SK-N-SH (cell line): Measurements from ENCODE around the gene PTPN20. TPM values are rescaled to one million over a fixed set of nuclear protein-coding genes. Genes with fewer than 3 reads are reported as not detected.

Experiments
- CTCF ChIA-PET: fragments of 300-600, 350-600 bp; formaldehyde crosslinking; extraction: SDS; loops from one replicate; lab custom pipeline; 2021; lab: Yijun Ruan, JAX
- POLR2A ChIA-PET: fragments of 350-600 bp; sonication (Branson Sonifier 250); formaldehyde crosslinking; extraction: SDS; loops from one replicate; lab custom pipeline; 2020; ENCODE audit warnings: antibody characterized with exemption, inconsistent platforms; lab: Yijun Ruan, JAX
- DNase-seq: peaks from one replicate; pipeline ENCODE4 v3.0.0; 2012
- H2AFZ ChIP-seq: fragments of 200-600 bp; sonication (generic); 2 replicates; pipeline ENCODE4 v1.8.1; 2016; ENCODE audit warnings: antibody characterized with exemption, mild to moderate bottlenecking, low read depth
- H3F3A ChIP-seq: fragments of 200-600 bp; sonication (generic); replicated peaks from 2 replicates; pipeline ENCODE3; 2016; ENCODE audit warnings: antibody characterized with exemption, mild to moderate bottlenecking; ENCODE audit not compliant: insufficient read depth
- H3K27ac ChIP-seq, 2 experiments: fragments of 200-500 bp in 1 of 2; fragments of 200-600 bp in 1 of 2; sonication (Bioruptor generic) in 1 of 2; sonication (generic), shearing (Covaris generic) in 1 of 2; 2 replicates each; pipeline versions ENCODE4 v1.5.1 to v1.6.1; 2014 to 2016; ENCODE audit warnings: low read depth in 2 of 2, inconsistent platforms in 1 of 2, low read length in 1 of 2, mild to moderate bottlenecking in 1 of 2, mixed read lengths in 1 of 2
- H3K27me3 ChIP-seq: fragments of 200-600 bp; sonication (generic), shearing (Covaris generic); 2 replicates; pipeline ENCODE4 v1.6.1; 2016; ENCODE audit warnings: mixed run types; ENCODE audit not compliant: insufficient read depth
- H3K36me3 ChIP-seq, 2 experiments: fragments of 200-500 bp in 1 of 2; fragments of 200-600 bp in 1 of 2; sonication (Bioruptor generic) in 1 of 2; sonication (generic) in 1 of 2; replicated peaks in 1 of 2; 2 replicates each; pipeline versions ENCODE3 to v1.5.1; 2014 to 2016; ENCODE audit warnings: low read length in 1 of 2, mild to moderate bottlenecking in 1 of 2; ENCODE audit not compliant: insufficient read depth in 2 of 2, control insufficient read depth in 1 of 2
- H3K4me1 ChIP-seq, 2 experiments: fragments of 200-500 bp in 1 of 2; fragments of 200-600 bp in 1 of 2; sonication (Bioruptor generic) in 1 of 2; sonication (generic), shearing (Covaris generic) in 1 of 2; 2 replicates each; pipeline versions ENCODE4 v1.5.1 to v1.6.1; 2014 to 2016; ENCODE audit warnings: low read depth in 1 of 2, low read length in 1 of 2, mixed run types in 1 of 2; ENCODE audit not compliant: insufficient read depth in 2 of 2, control insufficient read depth in 1 of 2
- H3K4me2 ChIP-seq: fragments of 200-600 bp; sonication (generic), shearing (Covaris generic); 2 replicates; pipeline ENCODE4 v1.6.1; 2017; ENCODE audit warnings: mixed run types
- H3K4me3 ChIP-seq, 2 experiments: fragments of 200-500 bp in 1 of 2; fragments of 200-600 bp in 1 of 2; sonication (Bioruptor generic) in 1 of 2; sonication (generic), shearing (Covaris generic) in 1 of 2; 2 replicates each; pipeline versions ENCODE4 v1.5.1 to v1.8.1; 2014 to 2016; ENCODE audit warnings: low read depth in 2 of 2, inconsistent platforms in 1 of 2, low read length in 1 of 2, mild to moderate bottlenecking in 1 of 2, mixed read lengths in 1 of 2, moderate library complexity in 1 of 2
- H3K79me2 ChIP-seq: fragments of 200-600 bp; sonication (generic); 2 replicates; pipeline ENCODE4 v1.8.1; 2017; ENCODE audit warnings: mild to moderate bottlenecking; ENCODE audit not compliant: insufficient read depth
- H3K9ac ChIP-seq: fragments of 200-600 bp; sonication (generic); 2 replicates; pipeline ENCODE4 v1.6.1; 2017; ENCODE audit warnings: mixed run types
- H3K9me2 ChIP-seq: fragments of 200-600 bp; sonication (generic); 2 replicates; pipeline ENCODE4 v1.6.1; 2017; ENCODE audit warnings: mixed run types
- H3K9me3 ChIP-seq: fragments of 200-600 bp; sonication (generic); 2 replicates; pipeline ENCODE4 v1.6.1; 2017; ENCODE audit warnings: mixed run types, mild to moderate bottlenecking, moderate library complexity
- H4K20me1 ChIP-seq: fragments of 200-600 bp; sonication (generic); 2 replicates; pipeline ENCODE4 v1.6.1; 2017; ENCODE audit warnings: mild to moderate bottlenecking, mixed run types; ENCODE audit not compliant: insufficient read depth
- FOSL2 ChIP-seq: IDR thresholded peaks from 2 replicates; pipeline ENCODE4 v1.4.0; 2012; ENCODE audit warnings: low read depth, mild to moderate bottlenecking, moderate library complexity, borderline replicate concordance
- FOXJ3 ChIP-seq: sonication (generic); formaldehyde crosslinking; IDR thresholded peaks from 2 replicates; pipeline ENCODE4 v1.5.1; 2020; ENCODE audit warnings: mild to moderate bottlenecking, missing genetic modification reagents
- GABPA ChIP-seq: IDR thresholded peaks from 2 replicates; pipeline ENCODE4 v1.4.0; 2012; ENCODE audit warnings: low read depth, mild to moderate bottlenecking
- JUND ChIP-seq: IDR thresholded peaks from 2 replicates; pipeline ENCODE4 v1.4.0; 2012
- MEF2A ChIP-seq: IDR thresholded peaks from 2 replicates; pipeline ENCODE4 v1.4.0; 2012; ENCODE audit warnings: low read depth, borderline replicate concordance
- MXI1 ChIP-seq: IDR thresholded peaks from 2 replicates; pipeline ENCODE4 v1.6.1; 2012; ENCODE audit warnings: mild to moderate bottlenecking, low read depth, low read length, improper control_type of control experiment
- NFIC ChIP-seq: IDR thresholded peaks from 2 replicates; pipeline ENCODE4 v1.4.0; 2012; ENCODE audit warnings: borderline replicate concordance
- PBX3 ChIP-seq: IDR thresholded peaks from 2 replicates; pipeline ENCODE4; 2012
- POLR2AphosphoS5 ChIP-seq: IDR thresholded peaks from 2 replicates; pipeline ENCODE4 v1.6.1; 2012; ENCODE audit warnings: low read depth, low read length
- RAD21 ChIP-seq: IDR thresholded peaks from 2 replicates; pipeline ENCODE4 v1.6.1; 2012; ENCODE audit warnings: mild to moderate bottlenecking, low read length
- RCOR1 ChIP-seq: fragments of 150-350 bp; IDR thresholded peaks from 2 replicates; pipeline ENCODE4 v1.6.1; 2017; ENCODE audit warnings: antibody characterized with exemption, low read length
- REST ChIP-seq: IDR thresholded peaks from 2 replicates; pipeline ENCODE4 v1.6.1; 2012; ENCODE audit warnings: mild to moderate bottlenecking, low read depth, low read length, moderate library complexity
- RFX5 ChIP-seq: IDR thresholded peaks from 2 replicates; pipeline ENCODE4 v1.6.1; 2012; ENCODE audit warnings: mild to moderate bottlenecking, improper control_type of control experiment, low read length
- RXRA ChIP-seq: IDR thresholded peaks from 2 replicates; pipeline ENCODE4 v1.4.0; 2012; ENCODE audit warnings: low read depth, mild to moderate bottlenecking, borderline replicate concordance
- SIN3A ChIP-seq: IDR thresholded peaks from 2 replicates; pipeline ENCODE4 v1.6.1; 2012; ENCODE audit warnings: low read depth, mild to moderate bottlenecking, low read length, moderate library complexity, borderline replicate concordance
- USF1 ChIP-seq: IDR thresholded peaks from 2 replicates; pipeline ENCODE4 v1.4.0; 2012; ENCODE audit warnings: low read depth, borderline replicate concordance
- YY1 ChIP-seq: IDR thresholded peaks from 2 replicates; pipeline ENCODE4 v1.4.0; 2012; ENCODE audit warnings: low read depth, mild to moderate bottlenecking
- WGBS: methylation state at CpG from one replicate; pipeline ENCODE4 v1.1.6; 2017; ENCODE audit warnings: low lambda C conversion rate; 5-methylcytosine and 5-hydroxymethylcytosine counted together
- polyA plus RNA-seq, 3 experiments: library from polyadenylated mRNA; depleted of rRNA; stranded (reverse); fragments of >200 nt; gene quantifications; 2 replicates each; pipeline ENCODE4 v1.2.3, GENCODE V29; 2012
- TF ChIP-seq, protein P1 (sequence below): fragments of 200-600 bp; sonication (generic); IDR thresholded peaks from 2 replicates; pipeline ENCODE4 v1.6.1; 2017; ENCODE audit warnings: antibody characterized with exemption, mild to moderate bottlenecking, moderate library complexity
- TF ChIP-seq, protein P2 (sequence below): IDR thresholded peaks from 2 replicates; pipeline ENCODE4 v1.4.0; 2012; ENCODE audit warnings: low read depth, borderline replicate concordance

Gene PTPN20
- polyA plus RNA-seq, 1 of the 3 experiments (the other 2 are of a cell fraction) = 0.36 TPM

DNA sequence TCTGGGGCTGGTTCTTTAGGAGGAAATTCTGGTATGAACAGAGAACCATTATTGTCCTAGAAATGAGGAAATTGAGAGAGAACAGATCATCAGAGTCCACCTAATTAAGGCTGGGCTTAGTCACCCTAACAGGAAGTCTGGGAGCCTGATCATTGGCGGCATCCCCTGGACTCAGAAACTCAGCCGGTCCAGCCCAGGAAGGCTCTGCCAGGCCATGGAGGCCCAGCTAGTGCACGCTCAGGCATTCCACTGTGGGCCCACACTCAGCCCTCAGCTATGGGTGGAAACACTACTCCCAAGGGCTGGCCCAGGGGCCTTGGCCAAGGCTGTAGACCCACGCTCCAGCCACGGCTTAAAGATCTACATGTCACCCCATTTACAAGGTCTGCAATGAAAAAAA lies 109.2 kb downstream of the PTPN20 start:
- Histone ChIP-seq H3K27ac (no peak overlapping the region; a peak in 1 of 4 replicates), H3K36me3 (no peaks in the 10 kb centered on the region), H3K9ac (no peak overlapping the region), H3K4me3 (no peak overlapping the region), H3K4me2 (no peak overlapping the region), H3K79me2 (no peaks in the 10 kb centered on the region), H3K4me1 (peaks cover 0 to 31% of the 10 kb centered on the region in 2 experiments; a peak in 1 of 4 replicates), H3K9me2 (no peaks in the 10 kb centered on the region), H2AFZ (peak overlapping the region; percentile 63; the same call in 1 of the 2 replicates), H4K20me1 (no peaks in the 10 kb centered on the region), H3K27me3 (no peaks in the 10 kb centered on the region), H3K9me3 (no peaks in the 10 kb centered on the region), H3F3A (no peaks in the 10 kb centered on the region)
- DNase-seq = no peak
- 47% methylated on average over 4 of the region's 5 CpGs for WGBS
- ChIA-PET POLR2A (no interaction called here), CTCF (interaction anchor here (1.0 to 5.9 kb wide), 2 partner anchors 291 to 320 kb away, joined by 3 to 42 read pairs; no protein-coding TSS in a partner anchor)
- TF ChIP-seq RFX5 = no peak

GRCh38 chr10:47021850-47022249 lies 110.6 kb downstream of the PTPN20 start:
- no peaks in the 10 kb centered on the region for H3K27me3 ChIP-seq
- H3K4me3 ChIP-seq = no peak overlapping the region
- TF ChIP-seq NFIC (no peak), PBX3 (no peak), YY1 (no peak), SIN3A (no peak), GABPA (no peak), POLR2AphosphoS5 (no peak), MEF2A (no peak), RAD21 (no peak), RCOR1 (no peak), FOSL2 (no peak), JUND (no peak), USF1 (no peak), RXRA (no peak), MXI1 (no peak), FOXJ3 (no peak), REST (no peak)
- TF ChIP-seq, protein P1, sequence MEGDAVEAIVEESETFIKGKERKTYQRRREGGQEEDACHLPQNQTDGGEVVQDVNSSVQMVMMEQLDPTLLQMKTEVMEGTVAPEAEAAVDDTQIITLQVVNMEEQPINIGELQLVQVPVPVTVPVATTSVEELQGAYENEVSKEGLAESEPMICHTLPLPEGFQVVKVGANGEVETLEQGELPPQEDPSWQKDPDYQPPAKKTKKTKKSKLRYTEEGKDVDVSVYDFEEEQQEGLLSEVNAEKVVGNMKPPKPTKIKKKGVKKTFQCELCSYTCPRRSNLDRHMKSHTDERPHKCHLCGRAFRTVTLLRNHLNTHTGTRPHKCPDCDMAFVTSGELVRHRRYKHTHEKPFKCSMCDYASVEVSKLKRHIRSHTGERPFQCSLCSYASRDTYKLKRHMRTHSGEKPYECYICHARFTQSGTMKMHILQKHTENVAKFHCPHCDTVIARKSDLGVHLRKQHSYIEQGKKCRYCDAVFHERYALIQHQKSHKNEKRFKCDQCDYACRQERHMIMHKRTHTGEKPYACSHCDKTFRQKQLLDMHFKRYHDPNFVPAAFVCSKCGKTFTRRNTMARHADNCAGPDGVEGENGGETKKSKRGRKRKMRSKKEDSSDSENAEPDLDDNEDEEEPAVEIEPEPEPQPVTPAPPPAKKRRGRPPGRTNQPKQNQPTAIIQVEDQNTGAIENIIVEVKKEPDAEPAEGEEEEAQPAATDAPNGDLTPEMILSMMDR = no peak; the same call in 1 of the 2 replicates
- TF ChIP-seq, protein P2, sequence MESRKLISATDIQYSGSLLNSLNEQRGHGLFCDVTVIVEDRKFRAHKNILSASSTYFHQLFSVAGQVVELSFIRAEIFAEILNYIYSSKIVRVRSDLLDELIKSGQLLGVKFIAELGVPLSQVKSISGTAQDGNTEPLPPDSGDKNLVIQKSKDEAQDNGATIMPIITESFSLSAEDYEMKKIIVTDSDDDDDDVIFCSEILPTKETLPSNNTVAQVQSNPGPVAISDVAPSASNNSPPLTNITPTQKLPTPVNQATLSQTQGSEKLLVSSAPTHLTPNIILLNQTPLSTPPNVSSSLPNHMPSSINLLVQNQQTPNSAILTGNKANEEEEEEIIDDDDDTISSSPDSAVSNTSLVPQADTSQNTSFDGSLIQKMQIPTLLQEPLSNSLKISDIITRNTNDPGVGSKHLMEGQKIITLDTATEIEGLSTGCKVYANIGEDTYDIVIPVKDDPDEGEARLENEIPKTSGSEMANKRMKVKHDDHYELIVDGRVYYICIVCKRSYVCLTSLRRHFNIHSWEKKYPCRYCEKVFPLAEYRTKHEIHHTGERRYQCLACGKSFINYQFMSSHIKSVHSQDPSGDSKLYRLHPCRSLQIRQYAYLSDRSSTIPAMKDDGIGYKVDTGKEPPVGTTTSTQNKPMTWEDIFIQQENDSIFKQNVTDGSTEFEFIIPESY = no peak
- H3K9me3 ChIP-seq = no peaks in the 10 kb centered on the region
- WGBS = 61% methylated on average over 5 of the region's 6 CpGs
- H2AFZ ChIP-seq = no peak overlapping the region
- no peaks in the 10 kb centered on the region for H3F3A ChIP-seq
- no peaks in the 10 kb centered on the region for H3K9me2 ChIP-seq
- DNase-seq = no peak
- H3K79me2 ChIP-seq = no peaks in the 10 kb centered on the region
- H3K36me3 ChIP-seq = no peaks in the 10 kb centered on the region
- POLR2A ChIA-PET = interaction anchor here (1.0 kb wide), 1 partner anchor 294 kb away, joined by 3 read pairs; no protein-coding TSS in a partner anchor
- H4K20me1 ChIP-seq = no peaks in the 10 kb centered on the region
- H3K9ac ChIP-seq = no peak overlapping the region
- H3K27ac ChIP-seq = no peak overlapping the region
- no peak overlapping the region for H3K4me2 ChIP-seq
- CTCF ChIA-PET = interaction anchor here (0.9 to 5.9 kb wide), 8 partner anchors 9 to 319 kb away, joined by 3 to 42 read pairs (median 6); no protein-coding TSS in a partner anchor
- H3K4me1 ChIP-seq = peaks cover 0 to 40% of the 10 kb centered on the region in 2 experiments; a peak in 1 of 4 replicates
